PC-9 (cell line): ENCODE data around the gene POLA2. TPM values are rescaled to one million over a fixed set of nuclear protein-coding genes. Genes with fewer than 3 reads are reported as not detected.

Experiments used
- BruUV-seq: library from RNA; stranded (reverse); fragments of 400-500 nt; replicated peaks from 2 replicates; lab custom pipeline; 2021; lab: Mats Ljungman, UMichigan
- CTCF ChIA-PET: fragments of 300-600 bp; sonication (Branson Sonifier 250); formaldehyde crosslinking; loops from one replicate; lab custom pipeline; 2022; ENCODE audit warnings: antibody characterized with exemption; lab: Charles Lee
- POLR2A ChIA-PET: fragments of 300-600 bp; sonication (Branson Sonifier 250); formaldehyde crosslinking; loops from one replicate; lab custom pipeline; 2022; ENCODE audit warnings: antibody characterized with exemption; ENCODE audit not compliant: unreplicated experiment; lab: Charles Lee
- DNase-seq, 2 experiments: peaks; one replicate each; pipeline versions ENCODE4 v3.0.0 to v3.0.0-alpha.2; 2015 to 2022; ENCODE audit warnings: mixed read lengths in 1 of 2
- H2AFZ ChIP-seq: fragments of 200-600 bp; sonication (generic); 2 replicates; pipeline ENCODE4 v1.8.1; 2017; ENCODE audit warnings: antibody characterized with exemption
- H3F3A ChIP-seq: fragments of 200-600 bp; sonication (generic); 2 replicates; pipeline ENCODE4 v1.8.1; 2017; ENCODE audit warnings: antibody characterized with exemption, mild to moderate bottlenecking, low read depth; ENCODE audit not compliant: insufficient read depth
- H3K27ac ChIP-seq: fragments of 200-600 bp; sonication (generic); 2 replicates; pipeline ENCODE4 v1.6.1; 2016; ENCODE audit warnings: mixed run types
- H3K27me3 ChIP-seq: fragments of 200-600 bp; sonication (generic); 2 replicates; pipeline ENCODE4 v1.6.1; 2016; ENCODE audit warnings: low read depth, mixed run types; ENCODE audit not compliant: insufficient read depth
- H3K36me3 ChIP-seq: fragments of 200-600 bp; sonication (generic); 2 replicates; pipeline ENCODE4 v1.6.1; 2016; ENCODE audit warnings: low read depth, mixed run types
- H3K4me1 ChIP-seq: fragments of 200-600 bp; sonication (generic); replicated peaks from 2 replicates; pipeline ENCODE4 v1.6.1; 2016; ENCODE audit warnings: mixed run types; ENCODE audit not compliant: insufficient read depth
- H3K4me2 ChIP-seq: fragments of 200-600 bp; sonication (generic); 2 replicates; pipeline ENCODE4 v1.6.1; 2017; ENCODE audit warnings: mixed run types
- H3K4me3 ChIP-seq: fragments of 200-600 bp; sonication (generic); 2 replicates; pipeline ENCODE4 v1.6.1; 2016; ENCODE audit warnings: mixed run types
- H3K79me2 ChIP-seq: fragments of 200-600 bp; sonication (generic); 2 replicates; pipeline ENCODE4 v1.6.1; 2017; ENCODE audit warnings: low read depth, mixed run types
- H3K9me2 ChIP-seq: fragments of 200-600 bp; sonication (generic); 2 replicates; pipeline ENCODE4 v1.8.1; 2017; ENCODE audit warnings: mild to moderate bottlenecking; ENCODE audit not compliant: insufficient read depth
- H3K9me3 ChIP-seq: fragments of 200-600 bp; sonication (generic); 2 replicates; pipeline ENCODE4 v1.8.1; 2016; ENCODE audit warnings: low read depth; ENCODE audit not compliant: insufficient read depth
- H4K20me1 ChIP-seq: fragments of 200-600 bp; sonication (generic); 2 replicates; pipeline ENCODE4 v1.8.1; 2017; ENCODE audit not compliant: insufficient read depth
- CTCF ChIP-seq: fragments of 200-600 bp; sonication (generic); conservative IDR thresholded peaks from 2 replicates; pipeline ENCODE4 v1.6.1; 2017; ENCODE audit warnings: mixed run types, antibody characterized with exemption, mild to moderate bottlenecking, moderate library complexity
- EZH2 ChIP-seq: fragments of 200-600 bp; sonication (generic); IDR thresholded peaks from 2 replicates; pipeline ENCODE4 v1.8.0; 2017; ENCODE audit warnings: antibody characterized with exemption, low read depth
- intact Hi-C: fragments of 100-400 bp; cut with micrococcal nuclease; formaldehyde crosslinking; loops from one replicate; pipeline ENCODE4 v1.10.0; 2022; ENCODE audit not compliant: unreplicated experiment
- total RNA-seq: library from RNA; stranded (reverse); gene quantifications from 2 replicates; pipeline ENCODE4 v1.2.3, GENCODE V29; 2021

The POLA2 gene
- total RNA-seq, 1 experiment from 2014 or later: 39.3 TPM

- no peaks in the 10 kb centered on the region for H3K27me3 ChIP-seq
- no peaks in the 10 kb centered on the region for H3K9me2 ChIP-seq
- no peak for DNase-seq
- TF ChIP-seq CTCF (no peak), EZH2 (no peak)
- no peaks in the 10 kb centered on the region for H3K9me3 ChIP-seq
- ChIA-PET POLR2A (interaction anchor here (0.6 kb wide), 1 partner anchor 186 kb away, joined by 4 read pairs; no protein-coding TSS in a partner anchor), CTCF (no interaction called here)
- peaks cover 41% of the 10 kb centered on the region for H4K20me1 ChIP-seq
- H3F3A ChIP-seq: peaks cover 51% of the 10 kb centered on the region; the same call in 1 of the 2 replicates
- H3K4me1 ChIP-seq: peaks cover 12% of the 10 kb centered on the region
- intact Hi-C loops: no loop called here
- no peak overlapping the region for H2AFZ ChIP-seq
- no TSS peak for BruUV-seq
- peaks cover 19% of the 10 kb centered on the region for H3K36me3 ChIP-seq
- H3K79me2 ChIP-seq: peaks cover 41% of the 10 kb centered on the region
- H3K27ac ChIP-seq: no peak overlapping the region
- no peak overlapping the region for H3K4me2 ChIP-seq
- no peak overlapping the region for H3K4me3 ChIP-seq
Measured at GRCh38 chr11:65321828-65322485, 60.2 kb downstream of the POLA2 start.

GRCh38 chr11:65323813-65324212 is 62.1 kb downstream of the POLA2 start:
- peaks cover 41% of the 10 kb centered on the region for H4K20me1 ChIP-seq
- H3K4me1 ChIP-seq: no peaks in the 10 kb centered on the region
- no peaks in the 10 kb centered on the region for H3K9me2 ChIP-seq
- H3K4me2 ChIP-seq: no peak overlapping the region
- H3K4me3 ChIP-seq: no peak overlapping the region
- H3K36me3 ChIP-seq: peaks cover 19% of the 10 kb centered on the region
- H2AFZ ChIP-seq: no peak overlapping the region
- no peaks in the 10 kb centered on the region for H3K27me3 ChIP-seq
- no peak overlapping the region for H3K27ac ChIP-seq
- CTCF ChIA-PET: no interaction called here
- H3F3A ChIP-seq: peaks cover 59% of the 10 kb centered on the region; the same call in 1 of the 2 replicates
- POLR2A ChIA-PET: interaction anchor here (0.5 kb wide), 1 partner anchor 48 kb away, joined by 4 read pairs; no protein-coding TSS in a partner anchor
- TF ChIP-seq EZH2 (no peak), CTCF (no peak)
- intact Hi-C loops: no loop called here
- H3K79me2 ChIP-seq: peaks cover 23% of the 10 kb centered on the region
- no peaks in the 10 kb centered on the region for H3K9me3 ChIP-seq
- DNase-seq: no peak
- no TSS peak for BruUV-seq

- H3K4me2 ChIP-seq: no peak overlapping the region
- no peak overlapping the region for H3K27ac ChIP-seq
- H3K9me3 ChIP-seq: no peaks in the 10 kb centered on the region
- POLR2A ChIA-PET: interaction anchor here (1.1 kb wide), 1 partner anchor 9 kb away, joined by 5 read pairs; no protein-coding TSS in a partner anchor
- CTCF ChIA-PET: interaction anchor here (0.6 to 1.0 kb wide), 3 partner anchors 9 to 150 kb away, joined by 3 to 5 read pairs (median 3); no protein-coding TSS in a partner anchor
- H3K79me2 ChIP-seq: peaks cover 7% of the 10 kb centered on the region
- no peaks in the 10 kb centered on the region for H3K27me3 ChIP-seq
- H3K4me3 ChIP-seq: no peak overlapping the region
- intact Hi-C loops: no loop called here
- no peak overlapping the region for H2AFZ ChIP-seq
- peaks cover 15% of the 10 kb centered on the region for H3K36me3 ChIP-seq
- H3F3A ChIP-seq: peaks cover 54% of the 10 kb centered on the region; the same call in 1 of the 2 replicates
- peaks cover 7% of the 10 kb centered on the region for H3K4me1 ChIP-seq
- H4K20me1 ChIP-seq: peaks cover 25% of the 10 kb centered on the region
- no peaks in the 10 kb centered on the region for H3K9me2 ChIP-seq
- no peak for TF ChIP-seq CTCF
- no peak for TF ChIP-seq EZH2
- DNase-seq: no peak
- no TSS peak for BruUV-seq
Measured at GRCh38 chr11:65325435-65325834, 63.7 kb downstream of the POLA2 start.
